HL-60 (cell line): ENCODE data around the gene CHST9.

Source experiments
- DNase-seq, 2 experiments: peaks; one replicate each; pipeline ENCODE4 v3.0.0-alpha.2; 2010 to 2020; ENCODE audit warnings: low read depth in 1 of 2, low spot score in 1 of 2
- H3K27ac ChIP-seq: fragments of 250-450 bp; sonication (Bioruptor Pico); replicated peaks from 2 replicates; pipeline ENCODE4 v1.5.1; 2020; ENCODE audit warnings: mild to moderate bottlenecking, moderate library complexity
- H3K27me3 ChIP-seq: fragments of 250-450 bp; sonication (Bioruptor Pico); 2 replicates; pipeline ENCODE4 v1.5.1; 2021; ENCODE audit warnings: mild to moderate bottlenecking, moderate library complexity; ENCODE audit not compliant: insufficient read depth, poor library complexity, severe bottlenecking
- H3K4me3 ChIP-seq: replicated peaks from 2 replicates; pipeline ENCODE4 v1.5.1; 2011; ENCODE audit warnings: mild to moderate bottlenecking, control low read depth, low read length; ENCODE audit not compliant: insufficient read depth
- GABPA ChIP-seq: IDR thresholded peaks from 2 replicates; pipeline ENCODE4 v1.6.1; 2012; ENCODE audit warnings: low read depth
- POLR2AphosphoS5 ChIP-seq: IDR thresholded peaks from 2 replicates; pipeline ENCODE4 v1.6.1; 2012; ENCODE audit warnings: low read depth
- SPI1 ChIP-seq: IDR thresholded peaks from 2 replicates; pipeline ENCODE4 v1.6.1; 2012; ENCODE audit warnings: low read depth, mild to moderate bottlenecking, borderline replicate concordance
- TF ChIP-seq, protein P1 (sequence below): IDR thresholded peaks from one replicate; pipeline ENCODE4 v1.5.1; 2011; ENCODE audit warnings: low read length, control low read depth, inconsistent platforms; ENCODE audit not compliant: insufficient read depth
- TF ChIP-seq, protein P2 (sequence below): IDR thresholded peaks from 2 replicates; pipeline ENCODE4 v1.6.1; 2012; ENCODE audit warnings: low read depth; ENCODE audit not compliant: insufficient replicate concordance

Gene CHST9

DNA sequence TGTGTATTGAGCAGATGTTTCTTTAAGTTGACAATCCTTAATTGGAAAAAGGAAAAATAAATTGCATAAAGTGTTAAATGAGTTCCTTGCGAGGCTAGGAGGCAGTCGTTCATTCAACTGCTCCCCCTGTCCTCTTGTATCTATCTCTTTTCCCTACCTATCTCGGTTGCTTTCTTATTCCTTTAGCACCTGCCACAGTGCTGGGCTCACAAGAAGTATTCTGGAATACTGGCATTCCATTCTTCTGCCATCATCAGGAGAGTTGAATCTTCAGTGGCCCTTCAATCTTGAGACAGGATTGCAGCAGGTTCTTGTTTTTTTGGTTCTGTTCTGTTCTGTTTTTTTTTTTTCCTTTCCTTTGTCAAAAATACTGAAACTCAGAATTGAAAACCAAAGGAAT is 176.5 kb downstream of the CHST9 start:
- TF ChIP-seq, protein P1, sequence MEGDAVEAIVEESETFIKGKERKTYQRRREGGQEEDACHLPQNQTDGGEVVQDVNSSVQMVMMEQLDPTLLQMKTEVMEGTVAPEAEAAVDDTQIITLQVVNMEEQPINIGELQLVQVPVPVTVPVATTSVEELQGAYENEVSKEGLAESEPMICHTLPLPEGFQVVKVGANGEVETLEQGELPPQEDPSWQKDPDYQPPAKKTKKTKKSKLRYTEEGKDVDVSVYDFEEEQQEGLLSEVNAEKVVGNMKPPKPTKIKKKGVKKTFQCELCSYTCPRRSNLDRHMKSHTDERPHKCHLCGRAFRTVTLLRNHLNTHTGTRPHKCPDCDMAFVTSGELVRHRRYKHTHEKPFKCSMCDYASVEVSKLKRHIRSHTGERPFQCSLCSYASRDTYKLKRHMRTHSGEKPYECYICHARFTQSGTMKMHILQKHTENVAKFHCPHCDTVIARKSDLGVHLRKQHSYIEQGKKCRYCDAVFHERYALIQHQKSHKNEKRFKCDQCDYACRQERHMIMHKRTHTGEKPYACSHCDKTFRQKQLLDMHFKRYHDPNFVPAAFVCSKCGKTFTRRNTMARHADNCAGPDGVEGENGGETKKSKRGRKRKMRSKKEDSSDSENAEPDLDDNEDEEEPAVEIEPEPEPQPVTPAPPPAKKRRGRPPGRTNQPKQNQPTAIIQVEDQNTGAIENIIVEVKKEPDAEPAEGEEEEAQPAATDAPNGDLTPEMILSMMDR = no peak
- TF ChIP-seq, protein P2, sequence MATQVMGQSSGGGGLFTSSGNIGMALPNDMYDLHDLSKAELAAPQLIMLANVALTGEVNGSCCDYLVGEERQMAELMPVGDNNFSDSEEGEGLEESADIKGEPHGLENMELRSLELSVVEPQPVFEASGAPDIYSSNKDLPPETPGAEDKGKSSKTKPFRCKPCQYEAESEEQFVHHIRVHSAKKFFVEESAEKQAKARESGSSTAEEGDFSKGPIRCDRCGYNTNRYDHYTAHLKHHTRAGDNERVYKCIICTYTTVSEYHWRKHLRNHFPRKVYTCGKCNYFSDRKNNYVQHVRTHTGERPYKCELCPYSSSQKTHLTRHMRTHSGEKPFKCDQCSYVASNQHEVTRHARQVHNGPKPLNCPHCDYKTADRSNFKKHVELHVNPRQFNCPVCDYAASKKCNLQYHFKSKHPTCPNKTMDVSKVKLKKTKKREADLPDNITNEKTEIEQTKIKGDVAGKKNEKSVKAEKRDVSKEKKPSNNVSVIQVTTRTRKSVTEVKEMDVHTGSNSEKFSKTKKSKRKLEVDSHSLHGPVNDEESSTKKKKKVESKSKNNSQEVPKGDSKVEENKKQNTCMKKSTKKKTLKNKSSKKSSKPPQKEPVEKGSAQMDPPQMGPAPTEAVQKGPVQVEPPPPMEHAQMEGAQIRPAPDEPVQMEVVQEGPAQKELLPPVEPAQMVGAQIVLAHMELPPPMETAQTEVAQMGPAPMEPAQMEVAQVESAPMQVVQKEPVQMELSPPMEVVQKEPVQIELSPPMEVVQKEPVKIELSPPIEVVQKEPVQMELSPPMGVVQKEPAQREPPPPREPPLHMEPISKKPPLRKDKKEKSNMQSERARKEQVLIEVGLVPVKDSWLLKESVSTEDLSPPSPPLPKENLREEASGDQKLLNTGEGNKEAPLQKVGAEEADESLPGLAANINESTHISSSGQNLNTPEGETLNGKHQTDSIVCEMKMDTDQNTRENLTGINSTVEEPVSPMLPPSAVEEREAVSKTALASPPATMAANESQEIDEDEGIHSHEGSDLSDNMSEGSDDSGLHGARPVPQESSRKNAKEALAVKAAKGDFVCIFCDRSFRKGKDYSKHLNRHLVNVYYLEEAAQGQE = no peak
- TF ChIP-seq GABPA (no peak), SPI1 (no peak), POLR2AphosphoS5 (no peak)

DNA sequence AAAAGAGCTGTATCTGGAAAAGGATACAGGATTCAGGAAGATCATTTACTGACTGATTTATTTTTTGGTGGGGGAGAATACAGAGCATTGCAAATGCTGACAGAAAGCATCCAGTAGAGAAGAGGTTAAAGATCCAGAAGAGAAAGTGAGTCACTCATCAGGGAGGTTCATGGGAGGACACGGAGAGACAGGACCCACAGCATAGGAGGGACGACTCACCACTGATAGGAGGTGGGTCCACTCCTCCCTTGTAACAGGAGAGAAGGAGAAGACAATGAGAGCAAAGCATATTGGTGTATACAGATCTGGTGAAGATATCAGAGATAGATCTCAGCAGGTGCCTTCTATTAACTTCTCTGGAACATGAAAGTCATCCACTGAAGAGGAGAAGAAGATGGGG is 177.2 kb downstream of the CHST9 start:
- TF ChIP-seq, protein P1 = no peak
- no peak for TF ChIP-seq GABPA
- TF ChIP-seq, protein P2 = no peak
- no peak for TF ChIP-seq POLR2AphosphoS5
- TF ChIP-seq SPI1 = no peak
- no peak overlapping the region for H3K4me3 ChIP-seq
- peaks cover 2% of the 10 kb centered on the region for H3K27me3 ChIP-seq
- no peak for DNase-seq
- no peak overlapping the region for H3K27ac ChIP-seq

More for the DNA sequence above, 176.5 kb downstream of the CHST9 start:
- no peak overlapping the region for H3K4me3 ChIP-seq
- peaks cover 2% of the 10 kb centered on the region for H3K27me3 ChIP-seq
- DNase-seq = no peak
- H3K27ac ChIP-seq = no peak overlapping the region

DNA sequence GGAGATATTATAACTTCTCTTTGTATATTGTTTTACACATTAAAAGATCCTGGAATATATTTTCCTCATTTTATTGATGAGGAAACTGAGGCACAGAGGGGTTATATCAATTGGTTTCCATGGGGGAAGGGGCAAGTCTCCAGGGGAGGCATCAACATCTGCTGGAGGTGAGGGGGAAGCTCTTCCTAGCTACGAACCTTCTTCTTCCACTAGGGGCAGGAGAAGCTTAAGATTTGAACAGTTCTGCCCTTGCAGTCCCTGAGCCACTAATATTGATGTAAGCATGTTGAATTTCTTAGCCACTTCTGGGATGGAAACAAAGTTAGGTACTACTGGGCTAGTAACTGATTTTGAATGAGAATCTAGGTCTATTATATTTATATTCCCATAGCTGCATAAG is 179.5 kb downstream of the CHST9 start:
- Histone ChIP-seq H3K27me3 (peaks cover 2% of the 10 kb centered on the region), H3K27ac (no peak overlapping the region), H3K4me3 (no peak overlapping the region)
- peak in 1 of 2 experiments; percentile 14 for DNase-seq
- TF ChIP-seq, protein P2 = no peak
- no peak for TF ChIP-seq SPI1
- TF ChIP-seq POLR2AphosphoS5 = no peak
- TF ChIP-seq, protein P1 = peak; percentile 16
- no peak for TF ChIP-seq GABPA
